SK-N-SH (cell line): ENCODE data around the gene ATG7.

Source experiments
- CHD2 ChIP-seq: fragments of 150-350 bp; IDR thresholded peaks from 2 replicates; pipeline ENCODE4 v1.6.1; 2018; ENCODE audit warnings: low read length; ENCODE audit not compliant: partially characterized antibody
- FOXJ3 ChIP-seq: sonication (generic); formaldehyde crosslinking; IDR thresholded peaks from 2 replicates; pipeline ENCODE4 v1.5.1; 2020; ENCODE audit warnings: mild to moderate bottlenecking, missing genetic modification reagents
- MXI1 ChIP-seq: IDR thresholded peaks from 2 replicates; pipeline ENCODE4 v1.6.1; 2012; ENCODE audit warnings: mild to moderate bottlenecking, low read depth, low read length, improper control_type of control experiment
- NRF1 ChIP-seq: IDR thresholded peaks from 2 replicates; pipeline ENCODE4 v1.6.1; 2012; ENCODE audit warnings: low read depth, mild to moderate bottlenecking, low read length
- POLR2AphosphoS5 ChIP-seq: IDR thresholded peaks from 2 replicates; pipeline ENCODE4 v1.6.1; 2012; ENCODE audit warnings: low read depth, low read length
- RCOR1 ChIP-seq: fragments of 150-350 bp; IDR thresholded peaks from 2 replicates; pipeline ENCODE4 v1.6.1; 2017; ENCODE audit warnings: antibody characterized with exemption, low read length
- TCF12 ChIP-seq: IDR thresholded peaks from 2 replicates; pipeline ENCODE4 v1.4.0; 2012
- ZBTB33 ChIP-seq: IDR thresholded peaks from 2 replicates; pipeline ENCODE4 v1.4.0; 2012; ENCODE audit warnings: low read depth, borderline replicate concordance
- TF ChIP-seq, protein P1 (sequence below): fragments of 200-600 bp; sonication (generic); IDR thresholded peaks from 2 replicates; pipeline ENCODE4 v1.6.1; 2017; ENCODE audit warnings: antibody characterized with exemption, mild to moderate bottlenecking, moderate library complexity
- TF ChIP-seq, protein P2 (sequence below): IDR thresholded peaks from 2 replicates; pipeline ENCODE4 v1.4.0; 2012; ENCODE audit warnings: low read depth, borderline replicate concordance
- TF ChIP-seq, protein P3 (sequence below): IDR thresholded peaks from 2 replicates; pipeline ENCODE4 v1.6.1; 2012; ENCODE audit warnings: mild to moderate bottlenecking, low read depth, low read length, moderate library complexity
- TF ChIP-seq, protein P4 (sequence below): fragments of 150-350 bp; IDR thresholded peaks from 2 replicates; pipeline ENCODE4 v1.6.1; 2017; ENCODE audit warnings: antibody characterized with exemption, low read length, low read depth, borderline replicate concordance

GRCh38 chr3:11305509-11305908 is 33.3 kb downstream of the ATG7 start:
- TF ChIP-seq FOXJ3 (CRISPR knock-in tag) = no peak
- TF ChIP-seq, protein P1, sequence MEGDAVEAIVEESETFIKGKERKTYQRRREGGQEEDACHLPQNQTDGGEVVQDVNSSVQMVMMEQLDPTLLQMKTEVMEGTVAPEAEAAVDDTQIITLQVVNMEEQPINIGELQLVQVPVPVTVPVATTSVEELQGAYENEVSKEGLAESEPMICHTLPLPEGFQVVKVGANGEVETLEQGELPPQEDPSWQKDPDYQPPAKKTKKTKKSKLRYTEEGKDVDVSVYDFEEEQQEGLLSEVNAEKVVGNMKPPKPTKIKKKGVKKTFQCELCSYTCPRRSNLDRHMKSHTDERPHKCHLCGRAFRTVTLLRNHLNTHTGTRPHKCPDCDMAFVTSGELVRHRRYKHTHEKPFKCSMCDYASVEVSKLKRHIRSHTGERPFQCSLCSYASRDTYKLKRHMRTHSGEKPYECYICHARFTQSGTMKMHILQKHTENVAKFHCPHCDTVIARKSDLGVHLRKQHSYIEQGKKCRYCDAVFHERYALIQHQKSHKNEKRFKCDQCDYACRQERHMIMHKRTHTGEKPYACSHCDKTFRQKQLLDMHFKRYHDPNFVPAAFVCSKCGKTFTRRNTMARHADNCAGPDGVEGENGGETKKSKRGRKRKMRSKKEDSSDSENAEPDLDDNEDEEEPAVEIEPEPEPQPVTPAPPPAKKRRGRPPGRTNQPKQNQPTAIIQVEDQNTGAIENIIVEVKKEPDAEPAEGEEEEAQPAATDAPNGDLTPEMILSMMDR = no peak
- TF ChIP-seq MXI1 = no peak
- TF ChIP-seq RCOR1 = no peak
- no peak for TF ChIP-seq ZBTB33
- TF ChIP-seq, protein P2, sequence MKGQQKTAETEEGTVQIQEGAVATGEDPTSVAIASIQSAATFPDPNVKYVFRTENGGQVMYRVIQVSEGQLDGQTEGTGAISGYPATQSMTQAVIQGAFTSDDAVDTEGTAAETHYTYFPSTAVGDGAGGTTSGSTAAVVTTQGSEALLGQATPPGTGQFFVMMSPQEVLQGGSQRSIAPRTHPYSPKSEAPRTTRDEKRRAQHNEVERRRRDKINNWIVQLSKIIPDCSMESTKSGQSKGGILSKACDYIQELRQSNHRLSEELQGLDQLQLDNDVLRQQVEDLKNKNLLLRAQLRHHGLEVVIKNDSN = no peak
- TF ChIP-seq, protein P3, sequence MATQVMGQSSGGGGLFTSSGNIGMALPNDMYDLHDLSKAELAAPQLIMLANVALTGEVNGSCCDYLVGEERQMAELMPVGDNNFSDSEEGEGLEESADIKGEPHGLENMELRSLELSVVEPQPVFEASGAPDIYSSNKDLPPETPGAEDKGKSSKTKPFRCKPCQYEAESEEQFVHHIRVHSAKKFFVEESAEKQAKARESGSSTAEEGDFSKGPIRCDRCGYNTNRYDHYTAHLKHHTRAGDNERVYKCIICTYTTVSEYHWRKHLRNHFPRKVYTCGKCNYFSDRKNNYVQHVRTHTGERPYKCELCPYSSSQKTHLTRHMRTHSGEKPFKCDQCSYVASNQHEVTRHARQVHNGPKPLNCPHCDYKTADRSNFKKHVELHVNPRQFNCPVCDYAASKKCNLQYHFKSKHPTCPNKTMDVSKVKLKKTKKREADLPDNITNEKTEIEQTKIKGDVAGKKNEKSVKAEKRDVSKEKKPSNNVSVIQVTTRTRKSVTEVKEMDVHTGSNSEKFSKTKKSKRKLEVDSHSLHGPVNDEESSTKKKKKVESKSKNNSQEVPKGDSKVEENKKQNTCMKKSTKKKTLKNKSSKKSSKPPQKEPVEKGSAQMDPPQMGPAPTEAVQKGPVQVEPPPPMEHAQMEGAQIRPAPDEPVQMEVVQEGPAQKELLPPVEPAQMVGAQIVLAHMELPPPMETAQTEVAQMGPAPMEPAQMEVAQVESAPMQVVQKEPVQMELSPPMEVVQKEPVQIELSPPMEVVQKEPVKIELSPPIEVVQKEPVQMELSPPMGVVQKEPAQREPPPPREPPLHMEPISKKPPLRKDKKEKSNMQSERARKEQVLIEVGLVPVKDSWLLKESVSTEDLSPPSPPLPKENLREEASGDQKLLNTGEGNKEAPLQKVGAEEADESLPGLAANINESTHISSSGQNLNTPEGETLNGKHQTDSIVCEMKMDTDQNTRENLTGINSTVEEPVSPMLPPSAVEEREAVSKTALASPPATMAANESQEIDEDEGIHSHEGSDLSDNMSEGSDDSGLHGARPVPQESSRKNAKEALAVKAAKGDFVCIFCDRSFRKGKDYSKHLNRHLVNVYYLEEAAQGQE = no peak
- no peak for TF ChIP-seq NRF1
- no peak for TF ChIP-seq POLR2AphosphoS5
- TF ChIP-seq, protein P4, sequence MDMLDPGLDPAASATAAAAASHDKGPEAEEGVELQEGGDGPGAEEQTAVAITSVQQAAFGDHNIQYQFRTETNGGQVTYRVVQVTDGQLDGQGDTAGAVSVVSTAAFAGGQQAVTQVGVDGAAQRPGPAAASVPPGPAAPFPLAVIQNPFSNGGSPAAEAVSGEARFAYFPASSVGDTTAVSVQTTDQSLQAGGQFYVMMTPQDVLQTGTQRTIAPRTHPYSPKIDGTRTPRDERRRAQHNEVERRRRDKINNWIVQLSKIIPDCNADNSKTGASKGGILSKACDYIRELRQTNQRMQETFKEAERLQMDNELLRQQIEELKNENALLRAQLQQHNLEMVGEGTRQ = no peak
- TF ChIP-seq CHD2 = no peak
- no peak for TF ChIP-seq TCF12
